Neural crest cell (in vitro differentiated cells): ENCODE results near the gene NDST4. TPM values are rescaled to one million over a fixed set of nuclear protein-coding genes. Genes with fewer than 3 reads are reported as not detected.
A peak's percentile ranks its signal among the peaks of the same experiment; 100 is the strongest.

Experiments
- DNase-seq: peaks from one replicate; pipeline ENCODE4 v3.0.0; 2021; ENCODE audit warnings: low read depth, mixed read lengths, low spot score
- H3K27ac Mint-ChIP-seq: one replicate; pipeline ENCODE4 v1.8.0; 2021; ENCODE audit warnings: mild to moderate bottlenecking, mixed read lengths; ENCODE audit not compliant: unreplicated experiment
- H3K27me3 Mint-ChIP-seq: 2 replicates; pipeline ENCODE4 v1.8.0; 2021; ENCODE audit warnings: low read depth, mild to moderate bottlenecking, mixed read lengths
- H3K36me3 Mint-ChIP-seq: 2 replicates; pipeline ENCODE4 v1.8.0; 2021; ENCODE audit warnings: low read depth, mild to moderate bottlenecking, mixed read lengths
- H3K4me1 Mint-ChIP-seq: 2 replicates; pipeline ENCODE4 v1.8.0; 2021; ENCODE audit warnings: mixed read lengths
- H3K4me3 Mint-ChIP-seq: one replicate; pipeline ENCODE4 v1.8.0; 2021; ENCODE audit warnings: mild to moderate bottlenecking, mixed read lengths
- H3K9me3 Mint-ChIP-seq: 2 replicates; pipeline ENCODE4 v1.8.0; 2021; ENCODE audit warnings: mixed read lengths
- total RNA-seq: library from RNA; stranded (reverse); gene quantifications from 2 replicates; pipeline ENCODE4 v1.2.1, GENCODE V29; 2021
- TF ChIP-seq, protein P1 (sequence below): fragments of 200-600 bp; sonication (generic); conservative IDR thresholded peaks from 2 replicates; pipeline ENCODE4 v1.5.0; 2021; ENCODE audit warnings: antibody characterized with exemption, mild to moderate bottlenecking

The NDST4 gene
- total RNA-seq, 1 donor from 2014 or later = 1.3 TPM

DNA sequence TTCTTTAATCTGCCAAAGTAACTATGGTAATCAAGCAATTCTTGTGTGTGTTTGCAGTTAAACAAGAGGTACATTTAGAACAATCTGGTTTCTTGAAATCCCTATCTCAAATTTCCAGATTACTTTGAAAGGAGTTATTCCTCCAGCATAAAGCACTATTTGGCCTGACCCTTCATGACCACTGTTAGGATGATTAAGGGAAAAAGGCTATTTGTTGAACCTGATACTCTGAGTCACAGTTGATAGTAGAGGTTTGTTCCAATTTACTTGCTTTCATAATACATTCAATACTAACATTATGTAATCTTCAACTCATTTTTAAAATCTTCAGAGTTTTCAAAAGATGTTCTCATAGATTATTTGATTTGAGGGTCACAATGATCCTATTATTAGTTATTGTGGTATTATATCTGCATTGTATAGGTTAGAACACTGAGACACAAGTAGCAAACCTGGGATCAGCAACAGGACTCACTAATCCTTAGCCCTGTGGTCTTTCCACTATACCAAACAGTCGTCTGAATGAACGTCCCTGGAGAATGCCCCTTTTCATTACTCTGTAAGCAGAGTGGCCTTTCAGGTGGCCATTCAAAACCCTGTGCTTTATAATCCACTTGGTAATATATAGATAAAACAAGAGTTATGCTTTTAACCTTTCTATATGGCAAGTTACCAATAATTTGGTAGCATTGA lies 8.1 kb upstream of the NDST4 start:
- DNase-seq = no peak
- peaks cover 2% of the 10 kb centered on the region for H3K9me3 Mint-ChIP-seq
- no peak overlapping the region for H3K4me3 Mint-ChIP-seq

DNA sequence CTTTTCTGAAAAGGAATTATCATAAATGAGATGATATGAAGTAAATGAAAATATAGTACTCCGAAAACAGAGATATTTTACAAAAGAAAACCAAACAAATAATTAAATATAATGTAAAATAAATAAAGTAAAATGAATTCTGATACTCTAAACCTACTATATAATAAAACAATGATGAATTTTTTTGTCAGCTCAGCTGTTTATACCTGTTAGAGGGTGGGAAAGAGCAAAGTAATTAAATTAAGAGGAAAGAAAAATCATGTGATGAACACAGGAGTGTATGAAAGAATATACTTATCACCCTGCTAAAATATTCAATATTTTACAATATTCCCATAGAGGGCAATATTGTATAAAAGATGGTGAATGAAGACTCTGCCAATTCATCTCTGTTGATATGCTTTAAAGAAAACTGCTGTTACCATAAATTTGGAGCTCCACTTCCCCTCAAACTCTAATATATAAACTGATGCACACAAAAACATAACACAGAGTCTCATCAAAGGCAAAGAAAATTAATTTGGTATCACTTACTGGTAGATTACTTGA lies 6.5 kb upstream of the NDST4 start:
- H3K27me3 Mint-ChIP-seq = no peaks in the 10 kb centered on the region
- peaks cover 10% of the 10 kb centered on the region for H3K4me1 Mint-ChIP-seq
- DNase-seq = no peak
- H3K36me3 Mint-ChIP-seq = no peaks in the 10 kb centered on the region
- TF ChIP-seq, protein P1, sequence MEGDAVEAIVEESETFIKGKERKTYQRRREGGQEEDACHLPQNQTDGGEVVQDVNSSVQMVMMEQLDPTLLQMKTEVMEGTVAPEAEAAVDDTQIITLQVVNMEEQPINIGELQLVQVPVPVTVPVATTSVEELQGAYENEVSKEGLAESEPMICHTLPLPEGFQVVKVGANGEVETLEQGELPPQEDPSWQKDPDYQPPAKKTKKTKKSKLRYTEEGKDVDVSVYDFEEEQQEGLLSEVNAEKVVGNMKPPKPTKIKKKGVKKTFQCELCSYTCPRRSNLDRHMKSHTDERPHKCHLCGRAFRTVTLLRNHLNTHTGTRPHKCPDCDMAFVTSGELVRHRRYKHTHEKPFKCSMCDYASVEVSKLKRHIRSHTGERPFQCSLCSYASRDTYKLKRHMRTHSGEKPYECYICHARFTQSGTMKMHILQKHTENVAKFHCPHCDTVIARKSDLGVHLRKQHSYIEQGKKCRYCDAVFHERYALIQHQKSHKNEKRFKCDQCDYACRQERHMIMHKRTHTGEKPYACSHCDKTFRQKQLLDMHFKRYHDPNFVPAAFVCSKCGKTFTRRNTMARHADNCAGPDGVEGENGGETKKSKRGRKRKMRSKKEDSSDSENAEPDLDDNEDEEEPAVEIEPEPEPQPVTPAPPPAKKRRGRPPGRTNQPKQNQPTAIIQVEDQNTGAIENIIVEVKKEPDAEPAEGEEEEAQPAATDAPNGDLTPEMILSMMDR = peak; percentile 47
- no peak overlapping the region for H3K4me3 Mint-ChIP-seq
- no peak overlapping the region for H3K27ac Mint-ChIP-seq
- no peaks in the 10 kb centered on the region for H3K9me3 Mint-ChIP-seq

More for the DNA sequence above, 8.1 kb upstream of the NDST4 start:
- Mint-ChIP-seq H3K27ac (no peak overlapping the region), H3K4me1 (peaks cover 9% of the 10 kb centered on the region), H3K36me3 (no peaks in the 10 kb centered on the region), H3K27me3 (no peaks in the 10 kb centered on the region)
- TF ChIP-seq, protein P1 = no peak

DNA sequence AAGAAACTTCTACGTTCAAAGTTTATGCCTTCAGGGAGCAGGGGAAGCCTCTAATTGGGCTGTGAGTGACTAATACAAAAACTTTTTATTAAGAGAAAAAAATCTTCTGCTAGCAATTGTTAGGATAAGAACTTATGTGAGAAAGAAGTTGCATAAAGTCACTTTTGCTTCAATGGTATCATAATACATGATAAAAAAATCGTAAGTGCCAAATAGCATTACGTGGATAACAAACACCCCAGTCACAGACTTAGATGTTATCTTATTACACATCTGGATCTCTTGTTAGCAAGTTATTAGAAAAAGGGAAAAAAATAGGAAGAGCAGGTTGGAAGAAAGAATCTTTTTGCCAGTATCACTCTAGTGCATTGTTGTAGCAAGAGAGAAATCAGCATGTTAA lies 4.2 kb upstream of the NDST4 start:
- Mint-ChIP-seq H3K4me3 (no peak overlapping the region), H3K4me1 (peaks cover 29% of the 10 kb centered on the region), H3K27me3 (no peaks in the 10 kb centered on the region), H3K9me3 (no peaks in the 10 kb centered on the region), H3K36me3 (no peaks in the 10 kb centered on the region), H3K27ac (no peak overlapping the region)
- TF ChIP-seq, protein P1 = no peak
- no peak for DNase-seq

DNA sequence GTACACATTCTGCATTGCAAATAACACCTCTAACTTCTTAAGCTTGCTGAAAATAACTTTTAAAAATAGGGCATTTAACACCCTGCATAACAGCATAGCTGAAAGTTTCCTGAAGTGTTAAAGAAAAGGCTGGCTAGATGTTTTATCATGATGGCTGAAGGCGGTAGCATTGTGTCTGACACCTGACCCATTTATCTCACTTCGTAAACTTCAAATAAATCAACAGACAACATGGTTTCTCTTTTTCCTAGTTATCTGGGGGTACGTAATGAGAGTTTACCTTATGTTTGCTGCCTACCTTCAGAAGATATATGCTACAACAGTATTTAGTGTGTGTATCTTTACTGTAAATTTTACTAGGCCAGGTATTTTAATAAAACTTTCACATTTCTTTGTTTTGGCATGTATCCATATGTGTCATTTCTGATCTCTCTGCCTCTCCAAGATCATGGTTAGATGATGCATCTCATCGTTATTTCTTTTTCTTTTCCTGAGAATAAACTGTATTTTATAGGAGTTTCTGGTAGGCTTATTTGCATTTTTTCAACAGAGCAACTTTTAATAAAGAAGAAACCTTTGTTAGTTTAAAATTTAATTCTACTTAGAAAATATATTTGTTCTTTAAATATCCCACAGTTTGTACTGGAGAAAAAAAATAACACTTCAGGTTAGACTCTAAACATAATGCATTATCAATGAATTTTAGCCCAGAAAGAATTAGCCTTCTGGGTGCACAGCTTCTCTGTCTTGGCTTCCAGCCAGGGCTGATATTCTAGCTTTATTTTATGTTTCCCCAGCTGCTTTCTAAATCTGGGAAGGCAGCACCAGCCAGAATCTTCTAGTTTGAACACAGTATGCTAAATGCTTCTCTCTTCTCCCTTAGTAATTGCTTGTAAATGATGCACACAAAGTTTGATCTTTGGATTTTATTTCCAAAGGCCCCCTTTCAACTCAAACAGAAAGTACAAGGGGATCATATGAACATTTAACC lies 2.9 kb downstream of the NDST4 start:
- no peak for DNase-seq
- TF ChIP-seq, protein P1 = no peak
- Mint-ChIP-seq H3K27me3 (no peaks in the 10 kb centered on the region), H3K4me3 (peak overlapping the region; percentile 38), H3K36me3 (no peaks in the 10 kb centered on the region), H3K27ac (no peak overlapping the region), H3K4me1 (peaks cover 34% of the 10 kb centered on the region), H3K9me3 (no peaks in the 10 kb centered on the region)

DNA sequence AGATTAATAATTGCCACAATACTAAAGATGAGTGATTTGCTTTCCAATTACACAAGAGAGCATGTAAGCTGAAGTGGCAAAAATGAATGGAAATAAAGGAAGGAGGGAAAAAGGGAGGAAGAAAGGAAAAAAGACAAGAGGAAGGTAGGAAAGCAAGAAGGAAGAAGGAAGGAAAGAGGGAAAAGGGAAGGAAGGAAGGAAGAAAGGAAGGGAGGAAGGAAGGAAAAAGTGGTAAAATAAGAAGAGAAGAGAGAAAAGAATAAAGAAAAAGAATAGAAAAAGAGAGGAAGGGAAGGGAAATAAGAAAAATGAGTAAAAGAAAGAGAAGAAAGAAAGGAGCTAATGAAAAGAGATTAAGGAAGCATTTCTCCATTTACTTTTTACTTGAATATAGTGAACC lies 4.6 kb downstream of the NDST4 start:
- H3K27ac Mint-ChIP-seq = no peak overlapping the region
- H3K9me3 Mint-ChIP-seq = no peaks in the 10 kb centered on the region
- H3K27me3 Mint-ChIP-seq = no peaks in the 10 kb centered on the region
- H3K36me3 Mint-ChIP-seq = no peaks in the 10 kb centered on the region
- TF ChIP-seq, protein P1 = no peak
- no peak for DNase-seq
- H3K4me3 Mint-ChIP-seq = no peak overlapping the region
- peaks cover 25% of the 10 kb centered on the region for H3K4me1 Mint-ChIP-seq
